Stimulated activated CD8-positive, alpha-beta memory T cell treated with anti-CD3 and anti-CD28 coated beads, Interleukin-15, amount 100 ng/mL, for 1 hour (primary cell): ENCODE results near the gene SUPT3H.

Experiments
- DNase-seq: peaks from one replicate; pipeline ENCODE4 v3.0.0-alpha.2; 2020; ENCODE audit warnings: low read depth

The SUPT3H gene

GRCh38 chr6:45002390-45003105, 375.2 kb downstream of the SUPT3H start:
- DNase-seq = no peak

- no peak for DNase-seq
Observed at GRCh38 chr6:45001663-45002062, 376.1 kb downstream of the SUPT3H start.

- DNase-seq = no peak
Observed at GRCh38 chr6:45000833-45001232, 376.9 kb downstream of the SUPT3H start.

GRCh38 chr6:44999066-44999465, 378.7 kb downstream of the SUPT3H start:
- DNase-seq = no peak

GRCh38 chr6:44995486-44996132, 382.1 kb downstream of the SUPT3H start:
- DNase-seq = no peak

- DNase-seq = no peak
Observed at GRCh38 chr6:44989391-44989790, 388.3 kb downstream of the SUPT3H start.

- DNase-seq = no peak
Observed at GRCh38 chr6:44985006-44985405, 392.7 kb downstream of the SUPT3H start.

- no peak for DNase-seq
Observed at GRCh38 chr6:44983467-44984365, 394.0 kb downstream of the SUPT3H start.

- DNase-seq = no peak
Observed at GRCh38 chr6:44980841-44981240, 396.9 kb downstream of the SUPT3H start.

- no peak for DNase-seq
Observed at GRCh38 chr6:44976677-44977641, 400.8 kb downstream of the SUPT3H start.

- DNase-seq = no peak
Observed at GRCh38 chr6:44974511-44974910, 403.2 kb downstream of the SUPT3H start.

GRCh38 chr6:44972709-44973108, 405.0 kb downstream of the SUPT3H start:
- no peak for DNase-seq

- DNase-seq = no peak
Observed at GRCh38 chr6:44969446-44970185, 408.1 kb downstream of the SUPT3H start.

GRCh38 chr6:44967481-44967880, 410.3 kb downstream of the SUPT3H start:
- DNase-seq = no peak

- DNase-seq = no peak
Observed at GRCh38 chr6:44966449-44967092, 411.2 kb downstream of the SUPT3H start.

- DNase-seq = no peak
Observed at GRCh38 chr6:44965708-44966107, 412.0 kb downstream of the SUPT3H start.

- DNase-seq = no peak
Observed at GRCh38 chr6:44960898-44961297, 416.8 kb downstream of the SUPT3H start.

GRCh38 chr6:44959651-44960050, 418.1 kb downstream of the SUPT3H start:
- no peak for DNase-seq

GRCh38 chr6:44957156-44957555, 420.6 kb downstream of the SUPT3H start:
- no peak for DNase-seq

GRCh38 chr6:44956396-44956795, 421.3 kb downstream of the SUPT3H start:
- DNase-seq = no peak
